DMS153 (cell line): ENCODE results near the gene NUP85.
"Not testable (repeated sequence)": the region's sequence is repeated elsewhere in the genome, so short reads cannot be mapped to it uniquely, and the experiment has no call there.

ENCODE experiments used
- DNase-seq: peaks from one replicate; lab custom pipeline; 2025; lab: John Stamatoyannopoulos, UW

NUP85 gene

GRCh38 chr17:75205793-75206163 is 299 bp downstream of the NUP85 start:
- no peak for DNase-seq

DNA sequence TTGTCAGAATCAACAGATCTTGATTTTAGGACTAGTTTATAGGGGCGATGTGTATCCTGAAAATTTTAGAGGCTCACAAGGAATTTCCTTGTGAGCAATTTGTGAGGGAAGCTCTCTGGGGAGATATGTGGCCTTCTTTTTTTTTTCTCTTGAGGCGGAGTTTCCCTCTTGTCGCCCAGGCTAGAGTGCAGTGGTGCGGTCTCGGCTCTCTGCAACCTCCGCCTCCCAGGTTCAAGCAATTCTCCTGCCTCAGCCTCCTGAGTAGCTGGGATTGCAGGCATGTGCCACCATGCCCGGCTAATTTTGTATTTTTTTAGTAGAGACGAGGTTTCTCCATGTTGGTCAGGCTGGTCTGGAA is 1.6 kb downstream of the NUP85 start:
- not testable (repeated sequence) for DNase-seq

GRCh38 chr17:75207760-75208159 is 2.3 kb downstream of the NUP85 start:
- no peak for DNase-seq

GRCh38 chr17:75208161-75208560 is 2.7 kb downstream of the NUP85 start:
- DNase-seq, result no peak

DNA sequence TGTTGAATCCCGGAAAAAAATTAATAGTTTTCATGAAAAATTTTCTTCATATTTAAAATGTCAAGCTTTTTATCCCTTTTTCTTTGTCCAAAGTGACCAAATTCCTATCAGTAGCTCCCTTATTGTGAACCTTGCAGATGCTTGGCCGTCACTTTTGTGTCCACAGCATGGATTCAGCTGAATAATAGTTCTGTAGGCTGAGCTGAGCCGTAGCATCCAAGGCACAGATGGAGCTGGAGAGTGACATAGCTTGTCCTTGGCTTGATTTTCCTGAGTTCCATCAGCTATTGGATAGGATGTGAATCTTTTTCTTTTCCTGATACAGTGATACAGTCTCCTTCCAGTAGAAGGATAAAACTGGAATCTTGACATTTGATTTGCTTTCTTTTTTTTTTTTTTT is 3.6 kb downstream of the NUP85 start:
- DNase-seq, result no peak

DNA sequence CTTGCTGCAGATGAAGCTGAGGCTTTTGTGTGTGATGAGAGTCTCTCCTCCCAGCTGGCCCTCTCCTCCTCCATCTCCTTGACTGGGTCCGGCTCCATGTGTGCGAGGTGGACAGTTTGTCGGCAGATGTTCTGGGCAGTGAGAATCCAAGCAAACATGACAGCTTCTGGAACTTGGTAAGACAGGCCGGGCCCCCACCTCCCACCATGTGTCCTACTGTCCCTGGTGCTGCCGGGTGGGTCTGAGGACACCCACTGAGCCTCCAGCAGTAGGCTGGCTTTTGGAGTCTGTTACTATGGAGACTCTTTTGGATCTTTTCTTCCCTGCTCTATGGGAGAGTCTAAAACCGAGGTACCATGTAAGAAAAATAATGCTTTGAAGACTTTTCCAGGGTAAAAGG is 12.7 kb downstream of the NUP85 start:
- DNase-seq, result no peak

GRCh38 chr17:75219815-75220214 is 14.3 kb downstream of the NUP85 start:
- DNase-seq, result no peak

- DNase-seq, result no peak
Measured at GRCh38 chr17:75225016-75225415, 19.5 kb downstream of the NUP85 start.

DNA sequence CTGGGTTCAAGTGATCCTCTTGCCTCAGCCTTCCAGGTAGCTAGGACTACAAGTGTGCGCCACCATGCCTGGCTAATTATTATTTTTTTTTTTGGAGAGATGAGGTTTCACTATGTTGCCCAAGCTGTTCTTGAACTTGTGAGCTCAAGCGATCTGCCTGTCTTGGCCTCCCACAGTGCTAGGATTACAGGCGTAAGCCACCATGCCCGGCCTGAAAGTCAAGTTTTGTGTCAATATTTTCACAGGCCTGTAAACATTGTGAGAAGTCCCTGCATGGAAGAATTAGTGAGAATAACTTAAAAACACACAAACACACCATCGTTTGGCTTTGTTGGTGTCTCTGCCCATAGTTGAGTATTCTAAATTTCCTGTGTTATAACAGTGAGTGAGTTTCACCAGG is 22.2 kb downstream of the NUP85 start:
- no peak for DNase-seq

DNA sequence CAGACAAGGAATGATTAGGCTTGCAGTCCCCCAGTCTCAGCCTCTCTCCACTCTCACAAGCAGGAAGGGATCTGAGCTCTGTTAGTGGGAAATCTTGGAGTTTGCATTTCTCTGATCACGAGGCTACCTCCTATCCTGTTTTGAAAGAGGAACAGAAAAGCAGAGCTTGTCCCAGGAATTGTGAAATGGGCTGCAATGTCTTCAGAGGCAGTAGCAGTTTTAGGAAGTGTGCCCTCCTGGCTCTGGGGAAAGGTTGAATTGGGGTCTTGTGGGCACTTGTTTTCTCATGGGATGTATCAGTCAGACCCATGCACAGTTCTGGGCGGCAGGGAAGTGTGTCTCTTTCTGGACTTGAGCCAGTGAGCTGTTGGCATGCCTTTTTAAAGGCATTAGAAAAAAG is 22.8 kb downstream of the NUP85 start:
- no peak for DNase-seq

GRCh38 chr17:75228847-75229246 is 23.4 kb downstream of the NUP85 start:
- DNase-seq, result no peak

- no peak for DNase-seq
Measured at GRCh38 chr17:75231071-75231470, 25.6 kb downstream of the NUP85 start.

DNA sequence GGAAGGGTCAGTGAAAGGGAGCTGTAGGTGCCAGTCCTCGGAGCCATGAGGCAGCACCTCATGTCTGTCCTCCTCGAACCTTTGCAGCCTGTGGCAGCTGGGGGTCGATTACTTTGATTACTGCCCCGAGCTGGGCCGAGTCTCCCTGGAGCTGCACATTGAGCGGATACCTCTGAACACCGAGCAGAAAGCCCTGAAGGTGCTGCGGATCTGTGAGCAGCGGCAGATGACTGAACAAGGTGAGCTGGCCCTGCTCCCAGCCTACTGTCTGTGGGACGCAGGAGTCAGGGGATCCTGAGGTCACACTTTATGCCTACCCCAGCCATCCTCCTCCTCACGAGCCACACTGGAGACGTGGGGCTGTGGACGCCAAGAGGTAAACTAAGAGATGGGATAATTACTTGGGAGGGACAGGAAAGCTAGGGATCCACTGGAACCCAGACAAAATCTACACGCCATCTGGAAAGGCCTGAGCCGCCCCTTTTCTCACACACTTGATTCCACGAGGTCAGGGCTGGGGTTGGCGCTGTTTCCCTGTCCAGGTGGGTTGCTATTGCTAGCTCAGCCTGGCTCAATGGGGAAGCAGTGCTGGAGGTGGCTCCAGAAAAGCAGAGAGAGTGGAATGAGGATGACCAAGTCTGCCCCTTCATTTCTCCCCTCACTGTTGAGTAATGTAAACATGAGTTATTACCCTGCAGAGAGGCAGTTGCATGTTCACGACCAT is 26.4 kb downstream of the NUP85 start:
- DNase-seq, result no peak

DNA sequence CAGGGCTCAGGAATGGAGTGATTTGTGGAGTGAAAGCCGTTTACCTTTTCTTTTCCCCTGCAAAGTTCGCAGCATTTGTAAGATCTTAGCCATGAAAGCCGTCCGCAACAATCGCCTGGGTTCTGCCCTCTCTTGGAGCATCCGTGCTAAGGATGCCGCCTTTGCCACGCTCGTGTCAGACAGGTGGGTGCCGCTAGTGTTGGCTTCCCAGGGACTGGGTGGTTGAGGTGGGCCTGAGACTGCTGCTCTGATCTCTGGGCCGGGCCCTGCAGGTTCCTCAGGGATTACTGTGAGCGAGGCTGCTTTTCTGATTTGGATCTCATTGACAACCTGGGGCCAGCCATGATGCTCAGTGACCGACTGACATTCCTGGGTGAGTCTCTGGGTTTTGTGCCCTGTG is 27.3 kb downstream of the NUP85 start:
- no peak for DNase-seq

- no peak for DNase-seq
Measured at GRCh38 chr17:75237100-75238014, 31.9 kb downstream of the NUP85 start.

GRCh38 chr17:75238020-75238580 is 32.6 kb downstream of the NUP85 start:
- DNase-seq, result no peak

DNA sequence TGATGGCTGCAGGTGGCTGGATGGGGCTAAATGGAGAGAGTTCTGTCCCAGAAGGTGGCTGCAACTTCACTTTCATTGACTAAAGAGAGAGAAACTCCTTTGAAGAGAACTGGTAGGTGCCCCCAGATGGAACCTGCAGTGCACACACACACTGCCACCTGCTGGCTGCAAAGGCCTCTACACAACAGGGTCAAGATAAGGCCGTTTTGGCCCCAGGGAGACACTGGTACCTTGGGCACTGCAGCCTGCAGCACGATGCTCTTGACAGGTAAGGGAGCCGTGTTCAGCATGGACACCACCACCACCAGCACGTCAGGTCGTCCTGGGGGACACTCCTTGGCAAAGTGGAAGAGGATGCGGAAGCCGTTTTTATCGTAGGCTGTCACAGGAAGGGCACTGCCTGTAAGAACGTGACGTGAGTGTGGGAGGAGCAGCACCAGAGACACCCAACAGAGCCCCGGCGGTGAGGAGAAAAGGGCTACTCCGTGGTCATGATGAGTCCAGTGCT is 33.3 kb downstream of the NUP85 start:
- peak; percentile 9 for DNase-seq

DNA sequence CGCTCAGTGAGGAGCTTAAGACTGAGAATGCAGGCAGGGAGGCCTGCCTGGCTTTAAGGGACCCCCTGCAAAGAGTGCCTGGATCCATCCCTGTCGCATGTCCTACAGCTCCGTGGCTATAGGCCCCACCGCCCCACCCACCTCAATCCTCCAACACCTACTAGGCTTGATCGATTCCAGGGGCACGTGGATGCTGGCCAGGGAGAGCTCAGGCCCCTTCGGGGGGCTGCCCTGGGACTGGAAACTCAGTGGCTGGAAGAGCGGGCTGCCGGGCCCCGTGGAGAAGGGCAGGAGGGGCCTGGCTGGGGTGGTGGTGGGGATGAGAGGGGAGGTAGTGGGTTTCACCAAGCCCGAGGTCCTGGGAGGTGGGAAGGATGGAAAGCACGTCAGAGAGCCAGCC is 33.7 kb downstream of the NUP85 start:
- DNase-seq, result no peak

DNA sequence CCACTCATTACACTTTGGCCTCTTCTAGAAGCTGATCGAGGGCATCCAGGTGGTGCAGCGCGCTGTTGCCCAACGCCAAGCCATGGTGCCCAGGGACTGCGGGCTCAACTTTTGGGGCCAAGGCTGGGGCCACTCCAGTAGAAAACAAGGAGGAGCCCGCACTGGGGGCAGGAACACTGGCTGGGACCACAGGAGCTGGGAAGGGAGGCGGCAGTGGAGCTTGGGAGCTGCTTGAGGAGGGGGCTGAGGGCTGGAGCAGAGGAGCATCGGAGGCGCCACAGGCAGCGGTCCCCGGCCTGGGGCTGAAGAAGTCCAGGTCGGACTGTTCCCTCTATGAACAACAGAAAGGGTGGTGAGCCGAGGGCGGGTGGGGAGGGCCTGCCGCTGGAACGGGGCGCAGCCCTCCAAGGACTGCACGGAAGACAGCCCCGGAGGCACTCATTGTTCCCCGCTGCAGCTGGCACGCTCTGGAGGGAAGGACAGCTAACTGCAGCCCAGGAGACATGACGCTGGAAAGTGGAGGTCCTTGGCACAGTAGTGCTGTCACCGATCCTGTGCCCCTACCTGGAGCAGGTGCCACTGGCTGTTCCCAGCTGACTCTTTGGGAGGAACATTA is 34.4 kb downstream of the NUP85 start:
- DNase-seq, result no peak

- no peak for DNase-seq
Measured at GRCh38 chr17:75240394-75241142, 35.1 kb downstream of the NUP85 start.

DNA sequence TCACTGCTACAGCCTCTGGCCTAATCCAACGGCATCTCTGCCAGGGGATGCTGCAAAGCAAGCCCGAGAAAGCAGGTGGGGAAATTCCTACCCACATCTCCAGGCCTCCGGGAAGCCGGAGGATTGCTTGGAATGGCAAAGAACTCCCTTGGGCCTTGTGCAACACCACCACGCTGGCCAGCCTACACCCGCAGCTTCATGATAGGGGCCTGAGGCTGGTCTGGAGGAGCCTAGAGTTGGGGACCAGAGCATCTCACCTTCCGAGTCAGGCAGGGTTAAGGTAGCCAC is 35.6 kb downstream of the NUP85 start:
- no peak for DNase-seq

DNA sequence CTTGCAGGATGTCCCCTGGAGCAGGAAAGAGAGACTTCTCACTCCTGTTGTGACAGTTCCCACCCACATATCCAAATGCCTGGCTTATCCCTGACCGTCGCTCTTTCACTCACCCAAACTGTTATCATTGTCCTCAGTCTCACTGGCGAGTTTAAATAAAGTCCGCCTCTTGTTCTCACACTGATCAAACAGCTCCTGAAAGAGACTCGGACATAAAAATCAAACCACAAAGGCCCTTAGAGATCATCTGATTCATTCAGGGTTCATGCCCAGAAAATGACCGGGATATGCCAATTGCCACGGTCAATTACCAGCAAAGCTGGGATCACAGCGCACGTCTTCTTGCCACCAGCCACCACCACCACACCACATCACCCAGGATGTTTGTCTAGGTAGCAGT is 36.0 kb downstream of the NUP85 start:
- DNase-seq, result no peak
